HepG2 (cell line): ENCODE results near the gene ENTREP3. TPM values are rescaled to one million over a fixed set of nuclear protein-coding genes. Genes with fewer than 3 reads are reported as not detected.

Source experiments
- EZH2 ChIP-seq: conservative IDR thresholded peaks from 2 replicates; pipeline ENCODE4 v1.6.1; 2012; ENCODE audit warnings: mild to moderate bottlenecking, low read depth, low read length, moderate library complexity
- HOXA7 ChIP-seq: sonication (generic); formaldehyde crosslinking; IDR thresholded peaks from 2 replicates; pipeline ENCODE4 v1.8.1; 2022; ENCODE audit warnings: mild to moderate bottlenecking, missing genetic modification reagents, moderate library complexity
- IRX3 ChIP-seq: sonication (generic); formaldehyde crosslinking; IDR thresholded peaks from 2 replicates; pipeline ENCODE4 v1.8.1; 2023; ENCODE audit warnings: mild to moderate bottlenecking, low read depth, missing genetic modification reagents, borderline replicate concordance
- KAT2B ChIP-seq: fragments of 150-350 bp; IDR thresholded peaks from 2 replicates; pipeline ENCODE4 v1.6.1; 2014; ENCODE audit warnings: low read depth, low read length, borderline replicate concordance
- LRRFIP1 ChIP-seq: sonication (generic); formaldehyde crosslinking; conservative IDR thresholded peaks from 2 replicates; pipeline ENCODE4 v1.4.0; 2020; ENCODE audit warnings: missing genetic modification reagents
- MYC ChIP-seq: sonication (generic); formaldehyde crosslinking; IDR thresholded peaks from 2 replicates; pipeline ENCODE4 v1.9.0; 2021; ENCODE audit warnings: missing genetic modification reagents, borderline replicate concordance
- NFATC3 ChIP-seq: sonication (generic); formaldehyde crosslinking; IDR thresholded peaks from 2 replicates; pipeline ENCODE4 v1.5.1; 2020; ENCODE audit warnings: mild to moderate bottlenecking, missing genetic modification reagents
- NFKBIZ ChIP-seq: IDR thresholded peaks from 2 replicates; pipeline ENCODE4 v1.6.1; 2018; ENCODE audit warnings: missing genetic modification reagents, missing compliant biosample characterization
- RARA ChIP-seq: IDR thresholded peaks from 2 replicates; pipeline ENCODE4 v1.6.1; 2016; ENCODE audit warnings: missing genetic modification reagents, missing compliant biosample characterization
- SATB2 ChIP-seq: sonication (generic); formaldehyde crosslinking; IDR thresholded peaks from 2 replicates; pipeline ENCODE4 v1.5.0; 2020; ENCODE audit warnings: missing genetic modification reagents
- SRSF4 ChIP-seq: fragments of 200-400 bp; formaldehyde crosslinking; IDR thresholded peaks from one replicate; pipeline ENCODE4 v1.6.1; 2018; ENCODE audit warnings: mild to moderate bottlenecking, low read depth, low read length, moderate library complexity; ENCODE audit not compliant: poor library complexity, severe bottlenecking
- TMF1 ChIP-seq: sonication (generic); formaldehyde crosslinking; IDR thresholded peaks from 2 replicates; pipeline ENCODE4 v1.8.1; 2022; ENCODE audit warnings: low read depth, missing genetic modification reagents
- U2AF1 ChIP-seq: fragments of 200-400 bp; formaldehyde crosslinking; optimal IDR thresholded peaks from 2 replicates; pipeline ENCODE3; 2017; ENCODE audit warnings: mild to moderate bottlenecking, low read depth, low read length
- YEATS2 ChIP-seq: sonication (generic); formaldehyde crosslinking; IDR thresholded peaks from 2 replicates; pipeline ENCODE4 v1.4.0; 2020; ENCODE audit warnings: missing genetic modification reagents, borderline replicate concordance
- ZFP36L1 ChIP-seq: sonication (generic); formaldehyde crosslinking; IDR thresholded peaks from 2 replicates; pipeline ENCODE4 v1.8.0; 2022; ENCODE audit warnings: mild to moderate bottlenecking, missing genetic modification reagents, moderate library complexity
- ZNF232 ChIP-seq: sonication (generic); formaldehyde crosslinking; IDR thresholded peaks from 2 replicates; pipeline ENCODE4 v1.4.0; 2020; ENCODE audit warnings: missing genetic modification reagents, borderline replicate concordance
- ZNF562 ChIP-seq: sonication (generic); formaldehyde crosslinking; IDR thresholded peaks from 2 replicates; pipeline ENCODE4 v1.8.0; 2022; ENCODE audit warnings: missing genetic modification reagents, borderline replicate concordance
- ZSCAN22 ChIP-seq: sonication (generic); formaldehyde crosslinking; IDR thresholded peaks from 2 replicates; pipeline ENCODE4 v1.4.0; 2020; ENCODE audit warnings: mild to moderate bottlenecking, missing genetic modification reagents
- polyA plus RNA-seq, 8 experiments: library from polyadenylated mRNA; depleted of rRNA in 3 of 8; stranded (reverse) in 7 of 8; unstranded in 1 of 8; fragments of >200 nt; fragmentation: Illumina TruSeq in 4 of 8; extraction: Trizol in 4 of 8; gene quantifications; 2 replicates each; pipeline versions ENCODE4 v1.2.1 to v1.2.3, GENCODE V29; 2011 to 2016; ENCODE audit warnings: low read depth in 4 of 8, missing spikeins in 1 of 8, mixed read lengths in 1 of 8; ENCODE audit not compliant: insufficient read depth in 1 of 8
- total RNA-seq, 5 experiments: library from RNA; depleted of rRNA; stranded (reverse); fragments of >200 nt; fragmentation: Illumina TruSeq; extraction: Trizol; gene quantifications; 2 replicates each; pipeline ENCODE4 v1.2.3, GENCODE V29; 2016; ENCODE audit warnings: low read depth in 1 of 5
- TF ChIP-seq, protein P1 (sequence below): sonication (generic); formaldehyde crosslinking; IDR thresholded peaks from 2 replicates; pipeline ENCODE4 v1.8.0; 2022; ENCODE audit warnings: mild to moderate bottlenecking, missing genetic modification reagents
- TF ChIP-seq, protein P2 (sequence below): conservative IDR thresholded peaks from 2 replicates; pipeline ENCODE4 v1.6.1; 2018; ENCODE audit warnings: missing genetic modification reagents
- TF ChIP-seq, protein P3 (sequence below): IDR thresholded peaks from 2 replicates; pipeline ENCODE4 v1.6.1; 2018; ENCODE audit warnings: missing genetic modification reagents, mild to moderate bottlenecking, missing compliant biosample characterization
- TF ChIP-seq, protein P4 (sequence below): sonication (generic); formaldehyde crosslinking; conservative IDR thresholded peaks from 2 replicates; pipeline ENCODE4 v1.8.1; 2023; ENCODE audit warnings: missing genetic modification reagents

The ENTREP3 gene
- total and polyA plus RNA-seq, 2 of the 13 experiments (the other 11 are each of a cell fraction or from before 2014, with no cell fraction given) = 4.1 to 9.9 TPM

GRCh38 chr1:155208541-155209311 lies 46.6 kb downstream of the ENTREP3 start, which contains the start of gene MTX1 (continued):
- TF ChIP-seq SRSF4 (no peak), NFATC3 (CRISPR knock-in tag) (0 out of 2 replicates have a peak, but pooled peaks have one; percentile 49), ZSCAN22 (CRISPR knock-in tag) (no peak), HOXA7 (no peak), MYC (CRISPR knock-in tag) (peak; percentile 68), SATB2 (no peak), ZFP36L1 (CRISPR knock-in tag) (no peak), TMF1 (CRISPR knock-in tag) (0 out of 2 replicates have a peak, but pooled peaks have one; percentile 58), EZH2 (no peak), U2AF1 (no peak), RARA (CRISPR knock-in tag) (peak; percentile 39; the same call in 1 of the 2 replicates), NFKBIZ (CRISPR knock-in tag) (no peak), YEATS2 (peak; percentile 7; the same call in 1 of the 2 replicates), IRX3 (CRISPR knock-in tag) (no peak), ZNF562 (no peak), KAT2B (no peak), LRRFIP1 (no peak), ZNF232 (CRISPR knock-in tag) (no peak)
- TF ChIP-seq, protein P1, sequence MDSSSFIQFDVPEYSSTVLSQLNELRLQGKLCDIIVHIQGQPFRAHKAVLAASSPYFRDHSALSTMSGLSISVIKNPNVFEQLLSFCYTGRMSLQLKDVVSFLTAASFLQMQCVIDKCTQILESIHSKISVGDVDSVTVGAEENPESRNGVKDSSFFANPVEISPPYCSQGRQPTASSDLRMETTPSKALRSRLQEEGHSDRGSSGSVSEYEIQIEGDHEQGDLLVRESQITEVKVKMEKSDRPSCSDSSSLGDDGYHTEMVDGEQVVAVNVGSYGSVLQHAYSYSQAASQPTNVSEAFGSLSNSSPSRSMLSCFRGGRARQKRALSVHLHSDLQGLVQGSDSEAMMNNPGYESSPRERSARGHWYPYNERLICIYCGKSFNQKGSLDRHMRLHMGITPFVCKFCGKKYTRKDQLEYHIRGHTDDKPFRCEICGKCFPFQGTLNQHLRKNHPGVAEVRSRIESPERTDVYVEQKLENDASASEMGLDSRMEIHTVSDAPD (CRISPR knock-in tag) = no peak
- TF ChIP-seq, protein P2, sequence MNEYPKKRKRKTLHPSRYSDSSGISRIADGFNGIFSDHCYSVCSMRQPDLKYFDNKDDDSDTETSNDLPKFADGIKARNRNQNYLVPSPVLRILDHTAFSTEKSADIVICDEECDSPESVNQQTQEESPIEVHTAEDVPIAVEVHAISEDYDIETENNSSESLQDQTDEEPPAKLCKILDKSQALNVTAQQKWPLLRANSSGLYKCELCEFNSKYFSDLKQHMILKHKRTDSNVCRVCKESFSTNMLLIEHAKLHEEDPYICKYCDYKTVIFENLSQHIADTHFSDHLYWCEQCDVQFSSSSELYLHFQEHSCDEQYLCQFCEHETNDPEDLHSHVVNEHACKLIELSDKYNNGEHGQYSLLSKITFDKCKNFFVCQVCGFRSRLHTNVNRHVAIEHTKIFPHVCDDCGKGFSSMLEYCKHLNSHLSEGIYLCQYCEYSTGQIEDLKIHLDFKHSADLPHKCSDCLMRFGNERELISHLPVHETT = no peak
- TF ChIP-seq, protein P3, sequence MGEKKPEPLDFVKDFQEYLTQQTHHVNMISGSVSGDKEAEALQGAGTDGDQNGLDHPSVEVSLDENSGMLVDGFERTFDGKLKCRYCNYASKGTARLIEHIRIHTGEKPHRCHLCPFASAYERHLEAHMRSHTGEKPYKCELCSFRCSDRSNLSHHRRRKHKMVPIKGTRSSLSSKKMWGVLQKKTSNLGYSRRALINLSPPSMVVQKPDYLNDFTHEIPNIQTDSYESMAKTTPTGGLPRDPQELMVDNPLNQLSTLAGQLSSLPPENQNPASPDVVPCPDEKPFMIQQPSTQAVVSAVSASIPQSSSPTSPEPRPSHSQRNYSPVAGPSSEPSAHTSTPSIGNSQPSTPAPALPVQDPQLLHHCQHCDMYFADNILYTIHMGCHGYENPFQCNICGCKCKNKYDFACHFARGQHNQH (CRISPR knock-in tag) = peak; percentile 60; the same call in 1 of the 2 replicates
- TF ChIP-seq, protein P4, sequence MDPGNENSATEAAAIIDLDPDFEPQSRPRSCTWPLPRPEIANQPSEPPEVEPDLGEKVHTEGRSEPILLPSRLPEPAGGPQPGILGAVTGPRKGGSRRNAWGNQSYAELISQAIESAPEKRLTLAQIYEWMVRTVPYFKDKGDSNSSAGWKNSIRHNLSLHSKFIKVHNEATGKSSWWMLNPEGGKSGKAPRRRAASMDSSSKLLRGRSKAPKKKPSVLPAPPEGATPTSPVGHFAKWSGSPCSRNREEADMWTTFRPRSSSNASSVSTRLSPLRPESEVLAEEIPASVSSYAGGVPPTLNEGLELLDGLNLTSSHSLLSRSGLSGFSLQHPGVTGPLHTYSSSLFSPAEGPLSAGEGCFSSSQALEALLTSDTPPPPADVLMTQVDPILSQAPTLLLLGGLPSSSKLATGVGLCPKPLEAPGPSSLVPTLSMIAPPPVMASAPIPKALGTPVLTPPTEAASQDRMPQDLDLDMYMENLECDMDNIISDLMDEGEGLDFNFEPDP (CRISPR knock-in tag) = no peak
